Activated CD4-positive, alpha-beta T cell treated with anti-CD3 and anti-CD28 coated beads for 4 hours (primary cell): ENCODE measurements around the gene SCRN2.

Source experiments
- DNase-seq, 2 donors: peaks; one replicate each; pipeline ENCODE4 v3.0.0-alpha.2; 2020

SCRN2 gene

GRCh38 chr17:47840742-47841487 lies at the start of gene SCRN2:
SCRN2 (minus strand) TSS chr17:47841273; CDS start chr17:47840843, 430 bp downstream.
- DNase-seq, result peak; percentile 80 to 81

GRCh38 chr17:47889734-47890529 lies 48.9 kb upstream of the SCRN2 start:
- DNase-seq, result peak; percentile 90 to 95

GRCh38 chr17:47888293-47888692 lies 47.2 kb upstream of the SCRN2 start:
- DNase-seq, result no peak

GRCh38 chr17:47884905-47885730 lies 44.0 kb upstream of the SCRN2 start:
- DNase-seq, result no peak

DNA sequence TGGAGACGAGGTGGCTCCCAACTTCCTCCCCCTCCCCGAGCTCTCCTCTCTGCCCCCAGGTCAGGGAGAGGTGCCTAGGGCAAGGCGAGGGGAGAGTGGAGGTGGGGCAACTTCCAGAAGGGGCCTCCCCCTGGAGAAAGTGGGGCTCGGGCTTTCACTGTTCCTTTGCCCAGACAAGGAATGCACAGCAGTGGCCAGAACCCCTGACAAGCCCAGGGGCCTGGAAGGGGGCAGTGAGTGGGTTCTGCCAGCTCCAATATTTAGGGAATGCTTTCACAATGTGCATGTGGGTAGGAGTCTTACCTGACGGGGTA lies 43.3 kb upstream of the SCRN2 start:
- no peak for DNase-seq

DNA sequence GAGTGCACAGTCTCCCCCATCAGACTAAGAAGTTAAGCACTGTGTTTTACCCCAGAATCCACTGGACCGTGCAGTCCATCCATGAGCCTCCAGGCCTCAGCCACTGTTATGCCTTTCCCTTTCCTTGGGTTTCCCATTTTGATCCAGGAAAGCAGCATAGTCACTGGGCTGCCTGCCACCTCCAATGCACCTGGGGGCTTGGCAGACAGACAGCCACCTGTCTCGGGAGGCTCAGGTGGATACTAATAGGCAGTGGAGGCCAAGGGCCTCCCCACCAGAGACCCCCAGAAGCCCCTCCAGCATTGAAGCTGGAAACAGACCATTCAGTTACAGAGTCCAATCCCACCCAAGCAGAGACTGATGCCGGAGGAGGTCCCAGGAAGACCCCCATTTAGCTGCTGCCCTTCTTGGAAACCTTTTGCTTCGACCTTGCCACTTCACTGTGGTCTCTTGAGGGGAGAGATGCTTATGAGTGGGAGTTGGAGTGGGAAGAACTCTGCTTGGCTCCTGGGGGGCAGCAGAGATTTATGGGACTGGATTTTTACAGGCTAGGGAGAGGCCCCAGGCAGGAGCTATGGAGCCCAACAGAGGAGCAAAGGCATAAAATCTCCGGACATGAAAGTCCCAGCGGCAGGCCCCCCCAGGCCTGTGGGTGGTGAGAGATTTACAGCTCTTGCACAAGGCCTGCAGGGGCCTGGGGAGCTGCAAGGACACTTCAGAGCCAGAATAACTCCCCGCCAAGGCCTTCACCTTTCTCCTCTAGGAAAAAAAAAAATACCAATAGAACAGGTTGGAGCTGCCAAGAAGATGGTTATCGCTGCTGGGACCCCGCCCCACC lies 42.7 kb upstream of the SCRN2 start:
- DNase-seq, result no peak

DNA sequence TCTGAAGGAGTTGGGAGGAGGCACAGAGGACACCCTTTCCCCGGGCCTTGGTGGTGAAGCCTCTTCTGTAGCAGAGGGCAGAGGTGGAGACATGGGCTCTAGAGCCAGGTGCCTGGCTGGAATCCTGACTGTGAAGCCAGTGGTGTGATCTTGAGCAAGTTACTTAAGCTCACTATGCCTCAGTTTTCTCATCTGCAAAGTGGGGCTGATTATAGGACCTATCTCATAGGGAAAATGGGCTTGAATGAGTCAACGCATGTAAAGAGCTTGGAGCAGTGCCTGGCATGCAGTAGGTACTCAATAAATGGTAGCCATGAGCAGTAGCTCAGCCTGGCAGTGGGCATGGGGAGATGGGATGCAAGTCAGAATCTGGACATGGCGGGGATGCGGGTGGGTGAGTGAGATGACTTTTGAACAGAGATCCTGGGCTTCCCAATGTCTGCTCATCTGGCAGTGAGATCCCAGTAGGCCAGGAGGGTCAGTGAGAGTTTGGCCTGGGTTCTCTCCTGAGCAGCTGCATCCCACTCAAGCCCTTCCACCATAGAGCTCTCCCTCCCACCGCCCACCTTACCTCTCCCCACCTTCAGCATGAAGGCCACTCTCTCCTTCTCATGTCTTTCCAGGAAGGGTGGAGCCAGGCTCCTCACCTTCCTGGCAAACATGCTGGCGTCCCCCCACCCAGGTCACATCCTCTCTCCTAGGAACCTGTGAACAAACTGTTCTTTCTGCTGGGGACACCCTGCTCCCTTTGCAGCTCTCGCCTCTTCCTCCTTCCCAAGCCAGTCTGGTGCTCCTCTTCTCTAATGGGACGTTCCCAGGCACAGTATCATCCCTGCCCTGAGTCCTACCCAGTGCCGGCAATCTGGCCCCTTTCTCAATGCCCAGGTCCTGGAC lies 41.9 kb upstream of the SCRN2 start:
- DNase-seq, result no peak

- no peak for DNase-seq
These were observed 41.2 kb upstream of the SCRN2 start for GRCh38 chr17:47882247-47882646.

DNA sequence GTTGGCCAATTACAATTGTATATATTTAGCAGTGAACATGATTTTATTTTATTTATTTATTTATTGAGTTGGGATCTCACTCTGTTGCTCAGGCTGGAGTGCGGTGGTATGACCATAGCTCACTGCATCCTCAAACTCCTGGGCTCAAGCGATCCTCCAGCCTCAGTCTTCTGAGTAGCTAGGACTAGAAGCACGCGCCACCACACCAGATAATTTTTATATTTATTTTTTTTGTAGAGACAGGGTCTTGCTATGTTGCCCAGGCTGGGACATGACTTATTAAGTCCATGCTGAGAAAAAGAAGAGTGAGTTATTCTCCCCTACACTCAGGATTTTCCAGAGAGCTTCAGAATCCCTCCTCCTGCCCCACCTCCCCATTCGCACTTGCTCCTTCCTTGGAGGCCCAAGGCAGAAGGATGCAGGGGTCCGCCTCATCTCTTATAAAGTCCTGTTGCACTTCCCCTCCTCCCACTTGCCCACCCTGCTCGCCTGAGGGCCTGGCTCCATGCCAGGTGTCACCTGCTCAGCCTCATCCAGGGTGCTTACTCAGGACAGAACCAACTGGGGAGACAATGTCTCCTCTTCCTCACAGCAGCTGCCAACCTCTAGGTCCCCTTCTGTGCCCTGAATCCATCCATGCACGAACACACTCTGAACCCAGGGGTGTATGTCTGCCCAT lies 38.8 kb upstream of the SCRN2 start:
- no peak for DNase-seq

DNA sequence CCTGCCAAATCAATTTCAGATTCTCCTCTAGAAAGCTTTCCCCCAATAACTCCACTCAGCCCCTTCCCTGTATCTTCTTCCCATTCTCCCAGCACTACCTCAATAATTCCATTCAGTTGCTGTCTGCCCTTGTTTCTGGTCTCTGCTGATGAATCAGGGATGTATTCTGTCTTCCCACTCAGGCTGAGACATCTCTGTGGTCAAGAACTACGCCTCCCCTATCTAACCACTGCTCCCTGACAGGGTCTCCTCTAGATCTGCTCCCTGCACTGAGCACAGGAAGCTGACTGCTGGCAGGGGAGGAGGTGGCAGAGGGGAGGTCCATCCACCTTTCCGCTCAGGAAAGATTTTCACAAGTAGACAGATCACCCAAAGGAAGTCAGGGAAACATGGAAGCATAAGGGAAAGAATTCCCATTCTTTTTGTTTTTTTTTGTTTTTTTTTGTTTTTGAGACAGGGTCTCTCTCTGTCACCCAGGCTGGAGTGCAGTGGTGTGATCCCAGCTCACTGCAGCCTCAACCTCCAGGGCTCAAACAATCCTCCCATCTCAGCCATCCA lies 38.0 kb upstream of the SCRN2 start:
- DNase-seq, result no peak

DNA sequence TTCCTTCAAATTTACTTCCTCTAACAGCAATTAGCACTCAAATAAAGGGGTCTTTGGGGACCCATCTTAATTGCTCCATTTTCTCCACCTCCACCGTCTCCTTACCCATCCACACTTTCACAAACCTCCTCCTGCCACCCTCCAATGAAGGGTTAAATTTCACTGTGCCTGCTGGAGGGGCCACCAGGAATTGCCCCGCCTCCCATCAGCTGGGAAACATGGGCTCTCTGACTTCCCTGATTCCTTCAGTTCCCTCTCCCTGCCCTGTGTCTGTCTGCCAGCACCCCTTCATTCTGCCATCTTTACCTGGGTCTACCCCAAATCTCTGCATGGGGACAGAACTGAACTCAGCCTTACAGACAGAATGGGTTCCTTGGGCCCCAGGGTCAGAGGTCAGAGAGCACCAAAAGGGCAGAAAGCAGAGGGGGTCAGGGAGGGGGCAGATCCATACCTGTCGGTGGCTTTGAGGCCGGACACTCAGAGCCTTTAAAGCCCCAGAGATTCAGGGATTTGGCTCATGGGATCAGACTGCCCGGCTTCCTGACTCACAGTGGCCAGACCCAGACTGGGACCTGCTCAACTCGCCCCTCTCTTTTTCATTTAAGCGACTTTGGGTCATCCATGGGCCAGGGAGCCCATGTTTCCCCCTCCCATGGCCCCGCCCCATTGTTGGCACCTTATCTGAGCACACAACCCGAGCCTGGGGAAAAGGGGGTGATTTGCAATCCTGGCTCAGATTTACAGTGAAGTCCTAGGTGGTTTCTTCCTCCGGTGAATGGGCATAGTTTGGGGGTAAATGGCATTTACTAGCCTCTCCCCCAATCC lies 37.3 kb upstream of the SCRN2 start:
- no peak for DNase-seq

DNA sequence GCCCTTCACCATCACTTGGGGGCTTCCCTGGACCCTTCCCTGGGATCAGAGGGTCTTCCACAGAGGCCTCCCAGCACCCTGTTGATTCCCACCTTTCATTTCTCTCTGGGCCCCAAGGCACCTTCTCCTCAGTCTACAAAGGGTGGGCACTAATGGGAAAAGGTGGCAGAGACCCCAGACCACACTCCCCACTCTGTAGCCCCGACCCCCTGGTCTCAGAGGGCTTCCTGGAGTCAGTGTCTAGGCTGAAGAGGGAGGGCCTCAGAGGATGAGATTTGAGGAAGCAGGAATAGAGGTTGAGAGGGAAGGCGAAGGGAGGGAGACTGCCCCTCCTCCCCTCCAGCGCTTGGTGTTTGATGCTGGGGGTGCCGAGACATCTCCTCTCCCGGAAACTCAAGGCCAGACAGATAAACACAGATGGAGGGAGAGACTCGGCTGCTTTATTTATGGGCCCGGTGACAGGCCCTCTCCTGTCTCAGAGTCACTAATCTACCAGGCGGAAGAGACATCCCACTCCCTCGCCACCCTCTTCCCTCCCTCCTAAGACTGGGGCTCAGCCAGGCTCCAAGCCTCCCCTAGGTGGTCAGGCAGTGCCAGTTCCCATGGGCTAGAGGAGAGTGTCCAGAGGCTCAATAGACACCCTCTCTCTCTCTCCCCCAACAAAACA lies 36.4 kb upstream of the SCRN2 start:
- no peak for DNase-seq

- DNase-seq, result no peak
These were observed 34.2 kb upstream of the SCRN2 start for GRCh38 chr17:47875011-47875985.

DNA sequence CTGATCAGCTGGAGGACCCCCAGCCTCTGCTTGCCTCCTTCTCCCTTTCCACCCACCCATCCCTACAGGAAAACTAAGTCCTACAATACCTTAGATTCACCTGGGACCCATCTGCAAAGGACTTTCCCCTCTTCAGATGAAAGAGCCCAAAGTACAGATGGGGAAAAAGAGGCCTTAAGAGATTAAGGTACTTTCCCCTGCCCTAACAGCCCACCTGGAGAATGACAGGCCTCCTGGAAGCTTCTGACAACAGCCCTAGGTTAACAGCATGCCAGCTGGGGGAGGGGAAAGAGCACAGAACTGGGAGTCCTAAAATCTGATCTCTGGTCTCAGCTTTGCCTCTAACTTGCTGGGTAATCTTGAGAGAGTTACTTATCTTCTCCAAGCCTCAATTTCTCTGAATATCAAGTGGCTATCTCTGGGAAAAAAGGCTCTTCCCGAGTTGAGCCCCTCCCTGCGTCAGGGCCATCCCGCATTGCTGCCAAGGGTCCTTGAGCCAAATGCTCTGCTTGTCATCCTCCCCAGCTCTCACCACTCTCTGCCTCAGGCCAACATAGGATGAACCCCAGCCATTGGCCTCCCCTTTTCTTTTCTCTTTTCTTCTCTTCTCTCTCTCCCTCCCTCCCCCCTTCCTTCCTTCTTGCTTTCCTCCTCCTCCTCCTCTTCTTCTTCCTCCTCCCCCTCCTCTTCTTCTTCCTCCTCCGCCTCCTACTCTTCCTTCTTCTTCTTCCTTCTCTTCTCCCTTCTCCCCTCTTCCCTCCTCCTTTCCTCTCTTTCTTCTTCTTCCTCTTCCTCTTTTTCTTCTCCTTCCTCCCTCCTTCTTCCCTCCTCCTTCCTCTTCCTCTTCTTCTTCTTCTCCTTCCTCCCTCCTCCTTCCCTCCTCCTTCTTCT lies 32.4 kb upstream of the SCRN2 start:
- DNase-seq, result no peak

DNA sequence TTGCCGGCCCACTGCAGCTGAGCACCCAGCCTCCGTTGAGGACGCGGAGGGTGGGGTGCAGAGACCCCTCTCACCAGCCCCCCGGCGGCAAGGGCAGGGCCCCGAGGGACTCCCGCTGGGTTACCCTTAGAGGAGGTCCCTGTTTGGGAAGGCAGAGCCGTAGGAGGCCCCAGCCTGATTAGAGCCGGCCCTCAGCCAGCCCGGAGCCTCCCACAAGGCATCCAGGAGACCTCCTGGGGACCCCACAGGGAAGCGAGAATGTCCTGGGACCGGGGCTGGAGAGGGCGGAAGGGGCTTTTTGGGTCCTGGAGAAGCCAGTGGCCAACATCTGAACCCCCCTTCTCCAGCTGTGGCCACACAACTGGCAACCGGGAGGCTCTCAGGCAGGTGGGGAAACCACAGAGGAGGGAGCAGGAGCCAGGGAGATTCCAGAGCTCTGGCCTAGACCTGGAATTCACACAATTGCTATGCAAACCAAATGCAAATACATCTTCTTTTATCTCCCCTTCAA lies 31.6 kb upstream of the SCRN2 start:
- DNase-seq, result no peak

DNA sequence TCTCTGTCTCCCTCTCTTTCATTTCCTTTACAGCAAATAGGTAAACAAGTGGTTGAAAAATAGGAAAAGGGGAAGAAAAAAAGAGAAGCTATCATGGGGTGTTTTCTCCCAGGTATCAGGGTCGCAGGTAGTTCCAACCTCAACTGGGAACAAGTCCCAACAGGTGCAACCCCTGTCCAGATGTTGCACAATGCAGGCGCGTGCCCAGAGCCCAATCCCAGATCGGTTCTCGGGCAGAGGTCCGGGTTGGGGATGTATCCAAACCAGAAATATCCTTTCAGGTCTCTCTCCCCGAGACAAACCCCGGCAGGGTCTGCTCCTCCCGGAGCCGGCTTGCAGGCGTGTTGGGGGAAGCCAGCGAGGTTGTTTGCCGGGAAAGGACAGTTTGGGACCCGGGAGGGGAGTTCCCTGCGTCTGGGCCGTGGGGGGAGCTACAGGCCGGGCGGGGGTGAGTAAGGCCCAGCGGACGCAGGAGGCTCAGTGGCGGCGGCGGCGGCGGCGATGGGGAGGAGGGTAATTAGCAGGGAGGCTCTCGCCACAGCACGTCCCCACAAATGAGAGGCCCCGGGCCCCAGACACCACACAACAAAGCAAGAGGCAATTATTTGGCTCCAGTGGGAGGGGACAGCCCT lies 31.1 kb upstream of the SCRN2 start:
- DNase-seq, result no peak
